Omental fat pad (tissue), 4 donors: ENCODE measurements around the gene CMTM1. TPM values are rescaled to one million over a fixed set of nuclear protein-coding genes. Genes with fewer than 3 reads are reported as not detected.

ENCODE experiments used
- ATAC-seq: fragments of 150-250 bp; one replicate; pipeline ENCODE4 v1.9.1; 2016; ENCODE audit warnings: mild to moderate bottlenecking, moderate library complexity; ENCODE audit not compliant: low FRiP score
- DNase-seq: peaks from one replicate; pipeline ENCODE4 v3.0.0-alpha.2; 2019; ENCODE audit warnings: low spot score
- CTCF ChIP-seq, 3 donors: fragments of 450-650 bp; IDR thresholded peaks; one replicate each; pipeline ENCODE4 v1.5.1; 2016 to 2017; ENCODE audit warnings: antibody characterized with exemption in 3 of 3, mild to moderate bottlenecking in 3 of 3, moderate library complexity in 2 of 3
- total RNA-seq, 4 donors: library from RNA; depleted of rRNA; stranded (reverse); fragments of >200 nt; gene quantifications; one replicate each; pipeline ENCODE4 v1.1.0, GENCODE V29; 2016

CMTM1 gene
- total RNA-seq, 4 donors from 2014 or later = 0.93 to 1.1 (median 0.98) TPM

- TF ChIP-seq CTCF (IDR thresholded peaks at IDR 0.05) = no peak
- DNase-seq = no peak
- ATAC-seq = peak; percentile 55
Measured at GRCh38 chr16:66616592-66616991, 50.4 kb downstream of the CMTM1 start.

GRCh38 chr16:66617010-66617434 is 50.8 kb downstream of the CMTM1 start:
- no peak for TF ChIP-seq CTCF (IDR thresholded peaks at IDR 0.05)
- no peak for ATAC-seq
- no peak for DNase-seq

- DNase-seq (no peak), ATAC-seq (no peak)
- TF ChIP-seq CTCF (IDR thresholded peaks at IDR 0.05) = no peak
Measured at GRCh38 chr16:66617728-66618127, 51.5 kb downstream of the CMTM1 start.

GRCh38 chr16:66618588-66619375 is 52.5 kb downstream of the CMTM1 start:
- ATAC-seq (peak; percentile 83), DNase-seq (no peak)
- TF ChIP-seq CTCF (IDR thresholded peaks at IDR 0.05) = no peak

- DNase-seq (no peak), ATAC-seq (no peak)
- no peak for TF ChIP-seq CTCF (IDR thresholded peaks at IDR 0.05)
Measured at GRCh38 chr16:66619534-66620428, 53.5 kb downstream of the CMTM1 start.

- DNase-seq = no peak
- ATAC-seq = no peak
- TF ChIP-seq CTCF (IDR thresholded peaks at IDR 0.05) = no peak
Measured at GRCh38 chr16:66620429-66620795, 54.2 kb downstream of the CMTM1 start.
